Measurements from ENCODE around the gene UGT1A5. TPM values are rescaled to one million over a fixed set of nuclear protein-coding genes. Genes with fewer than 3 reads are reported as not detected.
A peak's percentile ranks its signal among the peaks of the same experiment; 100 is the strongest.

UGT1A5 gene
- total and polyA plus RNA-seq, 2 of the 8 experiments (the other 6 are each of a cell fraction or from before 2014, with no cell fraction given): not detected

GRCh38 chr2:233768076-233768475, 55.4 kb downstream of the UGT1A5 start:
- Histone ChIP-seq H3K4me3 (ENCODE audit: extremely low read depth in 1 of 4, insufficient read depth in 2 of 4, low read depth in 3 of 4, low read length in 4 of 4) (no peak overlapping the region), H3K56ac (replicated peaks; ENCODE audit: insufficient read length, low read depth, low read length) (no peak overlapping the region), H2BK15ac (ENCODE audit: low read length) (no peak overlapping the region), H2AK5ac (ENCODE audit: low read depth, low read length) (no peak overlapping the region), H3K14ac (ENCODE audit: insufficient read length) (no peak overlapping the region), H4K8ac (ENCODE audit: extremely low read depth, insufficient read depth, low read length) (no peak overlapping the region), H3K23ac (ENCODE audit: insufficient read length) (no peak overlapping the region), H3K79me1 (ENCODE audit: low read depth, low read length) (no peaks in the 10 kb centered on the region), H2BK5ac (ENCODE audit: low read depth, low read length) (no peak overlapping the region), H3K79me2 (ENCODE audit: control insufficient read depth in 1 of 2, insufficient read depth in 2 of 2, low read length in 2 of 2) (no peaks in the 10 kb centered on the region), H3K27me3 (replicated peaks in 1 of 4; ENCODE audit: control insufficient read depth in 3 of 4, extremely low read depth in 1 of 4, insufficient read depth in 3 of 4, low read length in 3 of 4) (no peaks in the 10 kb centered on the region), H3K4me2 (ENCODE audit: insufficient read depth in 1 of 2, low read depth in 2 of 2, low read length in 2 of 2) (no peak overlapping the region), H3K4me1 (replicated peaks in 1 of 4; ENCODE audit: control insufficient read depth in 3 of 4, insufficient read depth in 4 of 4, low read length in 3 of 4) (no peaks in the 10 kb centered on the region; a peak in 1 of 7 replicates), H4K20me1 (replicated peaks in 1 of 2; ENCODE audit: control insufficient read depth in 1 of 2, insufficient read depth in 2 of 2, low read length in 2 of 2) (no peaks in the 10 kb centered on the region), H4K91ac (replicated peaks; ENCODE audit: insufficient read length, low read length) (no peak overlapping the region), H3K9me3 (ENCODE audit: insufficient read depth in 2 of 2, low read depth in 1 of 2, low read length in 1 of 2) (peaks cover 3 to 4% of the 10 kb centered on the region in 2 experiments; a peak in 1 of 4 replicates), H2BK120ac (replicated peaks; ENCODE audit: low read depth, low read length) (no peak overlapping the region), H4K5ac (ENCODE audit: insufficient read length, low read depth, low read length) (no peak overlapping the region), H3K4ac (replicated peaks; ENCODE audit: insufficient read length, low read depth, low read length) (no peak overlapping the region), H3K23me2 (ENCODE audit: low read depth, low read length) (peaks cover 2% of the 10 kb centered on the region; the same call in 1 of the 2 replicates), H2AFZ (ENCODE audit: low read length) (no peak overlapping the region), H3K9ac (replicated peaks in 1 of 4; ENCODE audit: extremely low read depth in 1 of 4, low read depth in 3 of 4, low read length in 3 of 4) (no peak overlapping the region), H2BK12ac (ENCODE audit: low read depth, low read length) (no peak overlapping the region), H3K27ac (ENCODE audit: low read depth, low read length) (no peak overlapping the region), H3K18ac (ENCODE audit: extremely low read depth, low read length) (no peak overlapping the region), H3K36me3 (ENCODE audit: control insufficient read depth in 2 of 4, insufficient read depth in 4 of 4, low read length in 3 of 4) (no peaks in the 10 kb centered on the region), H2BK20ac (ENCODE audit: low read length) (no peak overlapping the region)
- DNase-seq (ENCODE audit: low read depth in 1 of 2, low spot score in 2 of 2) (no peak), FAIRE-seq (peak; percentile 86)
- ChIA-PET POLR2A (ENCODE audit: partially characterized antibody) (interaction anchor here (1.2 kb wide), 1 partner anchor 10 kb away, joined by 3 read pairs; no protein-coding TSS in a partner anchor), CTCF (ENCODE audit: partially characterized antibody) (no interaction called here)
- WGBS, 2 experiments (ENCODE audit: extremely low coverage in 1 of 2, insufficient coverage in 1 of 2, insufficient read length in 1 of 2, insufficient replicate concordance in 2 of 2, low coverage in 1 of 2, low lambda C conversion rate in 2 of 2, missing lambda C conversion rate in 1 of 2): 84% methylated on average over 4 of the region's 4 CpGs; no CpG with 5 or more reads in 1 of the 2 experiments
- no peak for TF ChIP-seq TCF12 (IDR thresholded peaks at IDR 0.05; ENCODE audit: low read depth, low read length)
- TF ChIP-seq FOSL1 (IDR thresholded peaks at IDR 0.05; ENCODE audit: insufficient read depth, low read depth, low read length): no peak
- TF ChIP-seq EZH2 (IDR thresholded peaks at IDR 0.05; ENCODE audit: low read depth, low read length, severe bottlenecking): no peak
- no peak for TF ChIP-seq RBBP5 (IDR thresholded peaks at IDR 0.05; ENCODE audit: borderline replicate concordance, low read depth, low read length)
- no peak for TF ChIP-seq RAD21 (IDR thresholded peaks at IDR 0.05 in 1 of 2, conservative IDR thresholded peaks at IDR 0.05 in 1 of 2; ENCODE audit: low read depth in 2 of 2, low read length in 2 of 2)
- TF ChIP-seq TAF1 (IDR thresholded peaks at IDR 0.05; ENCODE audit: low read depth, low read length): no peak
- TF ChIP-seq SP2 (IDR thresholded peaks at IDR 0.05; ENCODE audit: low read length): no peak
- no peak for TF ChIP-seq SUZ12 (IDR thresholded peaks at IDR 0.05; ENCODE audit: low read length)
- no peak for TF ChIP-seq SP4 (IDR thresholded peaks at IDR 0.05; ENCODE audit: low read length)
- TF ChIP-seq HDAC6 (IDR thresholded peaks at IDR 0.05; ENCODE audit: low read depth, low read length): no peak
- TF ChIP-seq, protein P1, sequence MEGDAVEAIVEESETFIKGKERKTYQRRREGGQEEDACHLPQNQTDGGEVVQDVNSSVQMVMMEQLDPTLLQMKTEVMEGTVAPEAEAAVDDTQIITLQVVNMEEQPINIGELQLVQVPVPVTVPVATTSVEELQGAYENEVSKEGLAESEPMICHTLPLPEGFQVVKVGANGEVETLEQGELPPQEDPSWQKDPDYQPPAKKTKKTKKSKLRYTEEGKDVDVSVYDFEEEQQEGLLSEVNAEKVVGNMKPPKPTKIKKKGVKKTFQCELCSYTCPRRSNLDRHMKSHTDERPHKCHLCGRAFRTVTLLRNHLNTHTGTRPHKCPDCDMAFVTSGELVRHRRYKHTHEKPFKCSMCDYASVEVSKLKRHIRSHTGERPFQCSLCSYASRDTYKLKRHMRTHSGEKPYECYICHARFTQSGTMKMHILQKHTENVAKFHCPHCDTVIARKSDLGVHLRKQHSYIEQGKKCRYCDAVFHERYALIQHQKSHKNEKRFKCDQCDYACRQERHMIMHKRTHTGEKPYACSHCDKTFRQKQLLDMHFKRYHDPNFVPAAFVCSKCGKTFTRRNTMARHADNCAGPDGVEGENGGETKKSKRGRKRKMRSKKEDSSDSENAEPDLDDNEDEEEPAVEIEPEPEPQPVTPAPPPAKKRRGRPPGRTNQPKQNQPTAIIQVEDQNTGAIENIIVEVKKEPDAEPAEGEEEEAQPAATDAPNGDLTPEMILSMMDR (IDR thresholded peaks at IDR 0.05; ENCODE audit: control extremely low read depth in 1 of 3, insufficient read depth in 1 of 3, low read depth in 1 of 3, low read length in 3 of 3): no peak

All from H1 (cell line).